HepG2 (cell line): ENCODE measurements around the gene HLA-DOA. TPM values are rescaled to one million over a fixed set of nuclear protein-coding genes. Genes with fewer than 3 reads are reported as not detected.
A peak's percentile ranks its signal among the peaks of the same experiment; 100 is the strongest.

ENCODE experiments used
- AKNA ChIP-seq: sonication (generic); formaldehyde crosslinking; IDR thresholded peaks from 2 replicates; pipeline ENCODE4 v1.4.0; 2020; ENCODE audit warnings: missing genetic modification reagents, borderline replicate concordance
- ATF6 ChIP-seq: sonication (generic); formaldehyde crosslinking; conservative IDR thresholded peaks from 2 replicates; pipeline ENCODE4 v1.4.0; 2020; ENCODE audit warnings: missing genetic modification reagents
- E2F2 ChIP-seq: sonication (generic); formaldehyde crosslinking; IDR thresholded peaks from 2 replicates; pipeline ENCODE4 v1.4.0; 2020; ENCODE audit warnings: missing genetic modification reagents, borderline replicate concordance
- HMGA1 ChIP-seq: sonication (generic); formaldehyde crosslinking; conservative IDR thresholded peaks from 2 replicates; pipeline ENCODE4 v1.4.0; 2020; ENCODE audit warnings: missing genetic modification reagents
- HNRNPUL1 ChIP-seq: fragments of 200-400 bp; formaldehyde crosslinking; IDR thresholded peaks from 2 replicates; pipeline ENCODE4 v1.6.1; 2017; ENCODE audit warnings: low read depth, mild to moderate bottlenecking, low read length, moderate library complexity
- MXD3 ChIP-seq: IDR thresholded peaks from 2 replicates; pipeline ENCODE4 v1.6.1; 2016; ENCODE audit warnings: mild to moderate bottlenecking, missing biosample characterization, missing genetic modification reagents
- NKX3-1 ChIP-seq: sonication (generic); formaldehyde crosslinking; IDR thresholded peaks from 2 replicates; pipeline ENCODE4 v1.5.0; 2020; ENCODE audit warnings: missing genetic modification reagents
- PITX1 ChIP-seq: sonication (generic); formaldehyde crosslinking; IDR thresholded peaks from 2 replicates; pipeline ENCODE4 v1.5.1; 2020; ENCODE audit warnings: mild to moderate bottlenecking, missing genetic modification reagents
- PTBP1 ChIP-seq: fragments of 200-400 bp; formaldehyde crosslinking; IDR thresholded peaks from 2 replicates; pipeline ENCODE4 v1.6.1; 2018; ENCODE audit warnings: low read length, low read depth; ENCODE audit not compliant: poor library complexity, severe bottlenecking
- SOX13 ChIP-seq, 3 experiments: fragments of 450-650 bp in 1 of 3; sonication (generic) in 1 of 3; formaldehyde crosslinking in 1 of 3; IDR thresholded peaks in 2 of 3; conservative IDR thresholded peaks in 1 of 3; 2 replicates each; pipeline versions ENCODE4 v1.5.0 to v1.6.1; 2016 to 2020; ENCODE audit warnings: antibody characterized with exemption in 1 of 3, mild to moderate bottlenecking in 1 of 3, missing compliant biosample characterization in 1 of 3, missing genetic modification reagents in 1 of 3, moderate library complexity in 1 of 3
- SP2 ChIP-seq: sonication (generic); formaldehyde crosslinking; IDR thresholded peaks from 2 replicates; pipeline ENCODE4 v1.5.1; 2020; ENCODE audit warnings: mild to moderate bottlenecking, missing genetic modification reagents
- SYNCRIP ChIP-seq: fragments of 200-400 bp; formaldehyde crosslinking; IDR thresholded peaks from 2 replicates; pipeline ENCODE4 v1.6.1; 2018; ENCODE audit warnings: mild to moderate bottlenecking, low read depth, low read length; ENCODE audit not compliant: insufficient read depth
- TCF7L2 ChIP-seq: IDR thresholded peaks from 2 replicates; pipeline ENCODE4 v1.6.1; 2011; ENCODE audit warnings: mild to moderate bottlenecking, low read depth, low read length, moderate library complexity
- ZNF282 ChIP-seq: fragments of 450-650 bp; IDR thresholded peaks from 2 replicates; pipeline ENCODE4 v1.6.1; 2018; ENCODE audit not compliant: partially characterized antibody
- ZNF343 ChIP-seq: sonication (generic); formaldehyde crosslinking; IDR thresholded peaks from 2 replicates; pipeline ENCODE4 v1.4.0; 2020; ENCODE audit warnings: mild to moderate bottlenecking, missing genetic modification reagents
- ZNF362 ChIP-seq: sonication (generic); formaldehyde crosslinking; IDR thresholded peaks from 2 replicates; pipeline ENCODE4 v1.4.0; 2020; ENCODE audit warnings: missing genetic modification reagents, mild to moderate bottlenecking, borderline replicate concordance
- ZNF367 ChIP-seq: sonication (generic); formaldehyde crosslinking; IDR thresholded peaks from 2 replicates; pipeline ENCODE4 v1.4.0; 2020; ENCODE audit warnings: missing genetic modification reagents, borderline replicate concordance
- ZNF782 ChIP-seq: sonication (generic); formaldehyde crosslinking; IDR thresholded peaks from 2 replicates; pipeline ENCODE4 v1.4.0; 2020; ENCODE audit warnings: missing genetic modification reagents, mild to moderate bottlenecking, borderline replicate concordance
- polyA plus RNA-seq, 8 experiments: library from polyadenylated mRNA; depleted of rRNA in 3 of 8; stranded (reverse) in 7 of 8; unstranded in 1 of 8; fragments of >200 nt; fragmentation: Illumina TruSeq in 4 of 8; extraction: Trizol in 4 of 8; gene quantifications; 2 replicates each; pipeline versions ENCODE4 v1.2.1 to v1.2.3, GENCODE V29; 2011 to 2016; ENCODE audit warnings: low read depth in 4 of 8, missing spikeins in 1 of 8, mixed read lengths in 1 of 8; ENCODE audit not compliant: insufficient read depth in 1 of 8
- total RNA-seq, 5 experiments: library from RNA; depleted of rRNA; stranded (reverse); fragments of >200 nt; fragmentation: Illumina TruSeq; extraction: Trizol; gene quantifications; 2 replicates each; pipeline ENCODE4 v1.2.3, GENCODE V29; 2016; ENCODE audit warnings: low read depth in 1 of 5

HLA-DOA gene
- total and polyA plus RNA-seq, 2 of the 13 experiments (the other 11 are each of a cell fraction or from before 2014, with no cell fraction given) = 0.03 to 0.09 TPM

- TF ChIP-seq ZNF362 (CRISPR knock-in tag) (peak; percentile 40; the same call in 1 of the 2 replicates), ZNF367 (0 out of 2 replicates have a peak, but pooled peaks have one; percentile 83), HNRNPUL1 (no peak), NKX3-1 (CRISPR knock-in tag) (peak; percentile 84; the same call in 1 of the 2 replicates), ZNF343 (CRISPR knock-in tag) (0 out of 2 replicates have a peak, but pooled peaks have one; percentile 48), HMGA1 (no peak), PTBP1 (peak; percentile 43), SOX13 (IDR thresholded peaks at IDR 0.05) (peak; percentile 73; the same call in 1 of the 2 replicates), SOX13 (CRISPR knock-in tag; conservative IDR thresholded peaks at IDR 0.05 in 1 of 2, IDR thresholded peaks at IDR 0.05 in 1 of 2) (peak in 1 of 2 experiments; percentile 76; a peak in 1 of 4 replicates), AKNA (CRISPR knock-in tag) (no peak), E2F2 (no peak), ZNF782 (CRISPR knock-in tag) (no peak), MXD3 (peak; percentile 75), SP2 (CRISPR knock-in tag) (no peak), TCF7L2 (no peak), ATF6 (CRISPR knock-in tag) (peak; percentile 73; the same call in 1 of the 2 replicates), ZNF282 (no peak), SYNCRIP (no peak), PITX1 (CRISPR knock-in tag) (peak; percentile 10; the same call in 1 of the 2 replicates)
Observed at GRCh38 chr6:32971581-32972352, 37.6 kb downstream of the HLA-DOA start (continued).
